ENCODE results near the gene PRKCQ.

Gene PRKCQ

GRCh38 chr10:6470894-6471618, 109.0 kb downstream of the PRKCQ start:
- H3K4me1 ChIP-seq (ENCODE audit: insufficient read depth, low read length) = no peaks in the 10 kb centered on the region; the same call in 1 of the 2 replicates

GRCh38 chr10:6469661-6470060, 110.4 kb downstream of the PRKCQ start:
- Histone ChIP-seq H3K4me1 (ENCODE audit: insufficient read depth, low read length) (no peaks in the 10 kb centered on the region; the same call in 1 of the 2 replicates), H3K9me3 (ENCODE audit: control insufficient read depth, insufficient read depth, low read length) (no peaks in the 10 kb centered on the region), H3K36me3 (ENCODE audit: insufficient read depth, low read length) (no peaks in the 10 kb centered on the region), H3K9ac (ENCODE audit: low read depth, low read length) (no peak overlapping the region)

More at GRCh38 chr10:6470894-6471618, 109.0 kb downstream of the PRKCQ start:
- H3K9me3 ChIP-seq (ENCODE audit: control insufficient read depth, insufficient read depth, low read length) = no peaks in the 10 kb centered on the region
- no peaks in the 10 kb centered on the region for H3K36me3 ChIP-seq (ENCODE audit: insufficient read depth, low read length)
- H3K9ac ChIP-seq (ENCODE audit: low read depth, low read length) = no peak overlapping the region

- H3K4me1 ChIP-seq (ENCODE audit: insufficient read depth, low read length) = no peaks in the 10 kb centered on the region; the same call in 1 of the 2 replicates
- no peaks in the 10 kb centered on the region for H3K9me3 ChIP-seq (ENCODE audit: control insufficient read depth, insufficient read depth, low read length)
- no peaks in the 10 kb centered on the region for H3K36me3 ChIP-seq (ENCODE audit: insufficient read depth, low read length)
- no peak overlapping the region for H3K9ac ChIP-seq (ENCODE audit: low read depth, low read length)
Measured at GRCh38 chr10:6465854-6466601, 114.0 kb downstream of the PRKCQ start.

- no peak overlapping the region for H3K9ac ChIP-seq (ENCODE audit: low read depth, low read length)
- no peaks in the 10 kb centered on the region for H3K9me3 ChIP-seq (ENCODE audit: control insufficient read depth, insufficient read depth, low read length)
- no peaks in the 10 kb centered on the region; the same call in 1 of the 2 replicates for H3K4me1 ChIP-seq (ENCODE audit: insufficient read depth, low read length)
- H3K36me3 ChIP-seq (ENCODE audit: insufficient read depth, low read length) = no peaks in the 10 kb centered on the region
Measured at GRCh38 chr10:6465437-6465836, 114.6 kb downstream of the PRKCQ start.

GRCh38 chr10:6464862-6465430, 115.1 kb downstream of the PRKCQ start:
- H3K36me3 ChIP-seq (ENCODE audit: insufficient read depth, low read length) = no peaks in the 10 kb centered on the region
- H3K9ac ChIP-seq (ENCODE audit: low read depth, low read length) = no peak overlapping the region
- no peaks in the 10 kb centered on the region; the same call in 1 of the 2 replicates for H3K4me1 ChIP-seq (ENCODE audit: insufficient read depth, low read length)
- H3K9me3 ChIP-seq (ENCODE audit: control insufficient read depth, insufficient read depth, low read length) = no peaks in the 10 kb centered on the region

- Histone ChIP-seq H3K4me1 (ENCODE audit: insufficient read depth, low read length) (no peaks in the 10 kb centered on the region; the same call in 1 of the 2 replicates), H3K36me3 (ENCODE audit: insufficient read depth, low read length) (no peaks in the 10 kb centered on the region), H3K9ac (ENCODE audit: low read depth, low read length) (no peak overlapping the region; the same call in 1 of the 2 replicates), H3K9me3 (ENCODE audit: control insufficient read depth, insufficient read depth, low read length) (no peaks in the 10 kb centered on the region)
Measured at GRCh38 chr10:6463366-6463765, 116.7 kb downstream of the PRKCQ start.

- Histone ChIP-seq H3K36me3 (ENCODE audit: insufficient read depth, low read length) (no peaks in the 10 kb centered on the region), H3K4me1 (ENCODE audit: insufficient read depth, low read length) (no peaks in the 10 kb centered on the region; the same call in 1 of the 2 replicates), H3K9ac (ENCODE audit: low read depth, low read length) (no peak overlapping the region), H3K9me3 (ENCODE audit: control insufficient read depth, insufficient read depth, low read length) (no peaks in the 10 kb centered on the region)
Measured at GRCh38 chr10:6461961-6462360, 118.1 kb downstream of the PRKCQ start.

- Histone ChIP-seq H3K4me1 (ENCODE audit: insufficient read depth, low read length) (no peaks in the 10 kb centered on the region), H3K9ac (ENCODE audit: low read depth, low read length) (no peak overlapping the region), H3K36me3 (ENCODE audit: insufficient read depth, low read length) (peaks cover 6% of the 10 kb centered on the region; the same call in 1 of the 2 replicates), H3K9me3 (ENCODE audit: control insufficient read depth, insufficient read depth, low read length) (no peaks in the 10 kb centered on the region; the same call in 1 of the 2 replicates)
Measured at GRCh38 chr10:6460861-6461409, 119.1 kb downstream of the PRKCQ start.

GRCh38 chr10:6458814-6459213, 121.3 kb downstream of the PRKCQ start:
- Histone ChIP-seq H3K9me3 (ENCODE audit: control insufficient read depth, insufficient read depth, low read length) (no peaks in the 10 kb centered on the region; the same call in 1 of the 2 replicates), H3K36me3 (ENCODE audit: insufficient read depth, low read length) (peaks cover 6% of the 10 kb centered on the region; the same call in 1 of the 2 replicates), H3K9ac (ENCODE audit: low read depth, low read length) (no peak overlapping the region), H3K4me1 (ENCODE audit: insufficient read depth, low read length) (no peaks in the 10 kb centered on the region)

GRCh38 chr10:6457376-6457775, 122.7 kb downstream of the PRKCQ start:
- Histone ChIP-seq H3K36me3 (ENCODE audit: insufficient read depth, low read length) (peaks cover 6% of the 10 kb centered on the region; the same call in 1 of the 2 replicates), H3K9me3 (ENCODE audit: control insufficient read depth, insufficient read depth, low read length) (no peaks in the 10 kb centered on the region; the same call in 1 of the 2 replicates), H3K9ac (ENCODE audit: low read depth, low read length) (no peak overlapping the region), H3K4me1 (ENCODE audit: insufficient read depth, low read length) (no peaks in the 10 kb centered on the region)

GRCh38 chr10:6456067-6456466, 124.0 kb downstream of the PRKCQ start:
- Histone ChIP-seq H3K4me1 (ENCODE audit: insufficient read depth, low read length) (no peaks in the 10 kb centered on the region), H3K36me3 (ENCODE audit: insufficient read depth, low read length) (peaks cover 6% of the 10 kb centered on the region; the same call in 1 of the 2 replicates), H3K9ac (ENCODE audit: low read depth, low read length) (no peak overlapping the region), H3K9me3 (ENCODE audit: control insufficient read depth, insufficient read depth, low read length) (no peaks in the 10 kb centered on the region; the same call in 1 of the 2 replicates)

GRCh38 chr10:6455592-6455991, 124.5 kb downstream of the PRKCQ start:
- Histone ChIP-seq H3K4me1 (ENCODE audit: insufficient read depth, low read length) (no peaks in the 10 kb centered on the region), H3K9ac (ENCODE audit: low read depth, low read length) (no peak overlapping the region), H3K36me3 (ENCODE audit: insufficient read depth, low read length) (peaks cover 6% of the 10 kb centered on the region; the same call in 1 of the 2 replicates), H3K9me3 (ENCODE audit: control insufficient read depth, insufficient read depth, low read length) (no peaks in the 10 kb centered on the region; the same call in 1 of the 2 replicates)

GRCh38 chr10:6446711-6447110, 133.4 kb downstream of the PRKCQ start:
- no peaks in the 10 kb centered on the region; the same call in 1 of the 2 replicates for H3K36me3 ChIP-seq (ENCODE audit: insufficient read depth, low read length)
- no peaks in the 10 kb centered on the region for H3K4me1 ChIP-seq (ENCODE audit: insufficient read depth, low read length)
- H3K9ac ChIP-seq (ENCODE audit: low read depth, low read length) = no peak overlapping the region
- no peaks in the 10 kb centered on the region for H3K9me3 ChIP-seq (ENCODE audit: control insufficient read depth, insufficient read depth, low read length)

GRCh38 chr10:6445671-6446316, 134.3 kb downstream of the PRKCQ start:
- H3K9me3 ChIP-seq (ENCODE audit: control insufficient read depth, insufficient read depth, low read length) = no peaks in the 10 kb centered on the region
- H3K9ac ChIP-seq (ENCODE audit: low read depth, low read length) = no peak overlapping the region
- H3K36me3 ChIP-seq (ENCODE audit: insufficient read depth, low read length) = no peaks in the 10 kb centered on the region; the same call in 1 of the 2 replicates
- H3K4me1 ChIP-seq (ENCODE audit: insufficient read depth, low read length) = no peaks in the 10 kb centered on the region

Data from ES-I3 (cell line).